Heart right ventricle (tissue), 16 donors: ENCODE measurements around the gene WASF2. TPM values are rescaled to one million over a fixed set of nuclear protein-coding genes. Genes with fewer than 3 reads are reported as not detected.

Experiments used
- ATAC-seq, 8 donors: fragments of 200-7000 bp; cut with Tn5 transposase; one replicate each; pipeline ENCODE4 v1.9.1; 2020; ENCODE audit warnings: mild to moderate bottlenecking in 8 of 8, moderate library complexity in 8 of 8, moderate number of reproducible peaks in 1 of 8
- DNase-seq, 2 donors: peaks; one replicate each; pipeline ENCODE4 v3.0.0-alpha.2; 2020
- H3K27ac ChIP-seq, 10 donors: fragments of 200-600 bp; sonication (generic) in 2 of 10; one replicate each; pipeline versions ENCODE4 v1.5.0 to v1.8.0; 2020 to 2022; ENCODE audit warnings: mild to moderate bottlenecking in 3 of 10
- H3K27me3 ChIP-seq, 7 donors: fragments of 200-600 bp; one replicate each; pipeline ENCODE4 v1.8.0; 2021 to 2022; ENCODE audit warnings: mild to moderate bottlenecking in 2 of 7
- H3K36me3 ChIP-seq, 9 donors: fragments of 200-600 bp; sonication (generic) in 1 of 9; one replicate each; pipeline versions ENCODE4 v1.5.0 to v1.8.0; 2020 to 2022; ENCODE audit warnings: mild to moderate bottlenecking in 2 of 9
- H3K4me1 ChIP-seq, 9 donors: fragments of 200-600 bp; sonication (generic) in 1 of 9; one replicate each; pipeline versions ENCODE4 v1.5.0 to v1.8.0; 2020 to 2022; ENCODE audit warnings: mild to moderate bottlenecking in 4 of 9
- H3K4me3 ChIP-seq, 10 donors: fragments of 200-600 bp; sonication (generic) in 2 of 10; one replicate each; pipeline versions ENCODE4 v1.5.0 to v1.8.0; 2020 to 2022; ENCODE audit warnings: mild to moderate bottlenecking in 7 of 10, moderate library complexity in 2 of 10
- H3K9me3 ChIP-seq, 11 donors: fragments of 200-600 bp in 10 of 11; sonication (generic) in 2 of 11; one replicate each; pipeline versions ENCODE4 v1.5.0 to v1.8.0; 2013 to 2022; ENCODE audit warnings: mild to moderate bottlenecking in 2 of 11, control low read depth in 1 of 11, moderate library complexity in 1 of 11
- CTCF ChIP-seq, 9 donors: fragments of 200-600 bp; sonication (generic) in 2 of 9; IDR thresholded peaks; one replicate each; pipeline versions ENCODE4 v1.5.0 to v1.8.0; 2021 to 2022; ENCODE audit warnings: antibody characterized with exemption in 9 of 9, mild to moderate bottlenecking in 5 of 9, moderate library complexity in 1 of 9
- WGBS, 2 donors: extraction: QIAGEN DNeasy Blood & Tissue Kit; methylation state at CpG; one replicate each; pipeline ENCODE4 v1.1.7; 2013; ENCODE audit warnings: inconsistent platforms in 1 of 2; 5-methylcytosine and 5-hydroxymethylcytosine counted together
- intact Hi-C, 10 donors: fragments of 100-400 bp; cut with DNase I; formaldehyde crosslinking; loops; one replicate each; pipeline versions ENCODE4 v1.11.1 to v1.14.2; 2022
- polyA plus RNA-seq, 2 donors: library from polyadenylated mRNA; stranded (reverse); fragments of 200-250 nt; gene quantifications; one replicate each; pipeline ENCODE4 v1.2.3, GENCODE V29; 2013
- total RNA-seq, 10 donors: library from RNA; stranded (reverse); fragmentation: NEBNext Ultra II Directional in 3 of 10; extraction: Animal tissue kit (Norgen Biotek cat#: 25700) in 3 of 10; gene quantifications; one replicate each; pipeline versions ENCODE4 v1.2.1 to v1.2.4, GENCODE V29; 2021 to 2023
- donor health status: Arrhythmogenic right ventricular cardiomyopathy.
- donor health status: ischemic (EF 13 %, LVEDD 7.1; RV severe dilation, severe dysfunction).
- donor health status: healthy with polysubstance abuse.
- donor health status: DM: no; HTN: yes; CAD: no.
- donor health status: DM: no; HTN: no; CAD: no.
- donor health status: ischemic (EF 25% LVEDD 6.9; RV normal size, moderate dysfunction).
- donor health status: ischemic (EF 25% LVEDD 5.7; RV mildly dilated, moderate dysfunction).
- donor health status: healthy.
- donor health status: DM: yes; HTN: yes; CAD: no.
- donor health status: Ischemic cardiomyopathy.
- donor health status: ischemic (EF 35%, LVEDD 5.7; RV mildly dilated, moderate dysfunction).
- donor health status: nonischemic (EF 11% LVEDD 7.7; RV severe dilation, severe dysfunction).
- donor health status: DM: yes; HTN: yes; CAD: no.
- donor health status: PGD.
- donor health status: ischemic (EF 29% LVEDD 5.4; RV normal size, mild dysfunction).
- donor health status: nonischemic (EF 23%, LVEDD 6.1; RV moderate dilation, normal function).

Gene WASF2
- total and polyA plus RNA-seq, 12 donors = 19.6 to 75.4 (median 50.5) TPM

GRCh38 chr1:27399251-27400025, 90.5 kb downstream of the WASF2 start:
- TF ChIP-seq CTCF (IDR thresholded peaks at IDR 0.05) = no peak
- no peaks in the 10 kb centered on the region for H3K27me3 ChIP-seq
- H3K9me3 ChIP-seq = no peaks in the 10 kb centered on the region
- intact Hi-C loops = loop anchor here in 9 of 10 donors (5.0 to 10.0 kb wide), 6 partner anchors 77 to 355 kb away; partner anchors contain the start of gene TMEM222 (in 1 of the 9)
- DNase-seq (no peak), ATAC-seq (peak in 1 of 8 donors; percentile 15)
- H3K4me3 ChIP-seq = no peak overlapping the region
- peak overlapping the region in 5 of 10 donors; percentile 10 to 26 (median 21) for H3K27ac ChIP-seq
- peaks cover 26 to 96% (median 79%) of the 10 kb centered on the region in 9 donors for H3K4me1 ChIP-seq
- H3K36me3 ChIP-seq = no peaks in the 10 kb centered on the region
- 40 to 45% methylated on average over 19 of the region's 19 CpGs for WGBS, 2 donors

GRCh38 chr1:27398405-27399149, 91.4 kb downstream of the WASF2 start:
- DNase-seq = no peak
- Histone ChIP-seq H3K4me3 (no peak overlapping the region), H3K36me3 (no peaks in the 10 kb centered on the region), H3K9me3 (no peaks in the 10 kb centered on the region), H3K27ac (peak overlapping the region in 2 of 10 donors; percentile 10 to 22), H3K27me3 (no peaks in the 10 kb centered on the region), H3K4me1 (peaks cover 17 to 87% (median 70%) of the 10 kb centered on the region in 9 donors)
- 88 to 91% methylated on average over 4 of the region's 4 CpGs for WGBS, 2 donors
- no peak for TF ChIP-seq CTCF (IDR thresholded peaks at IDR 0.05)
- intact Hi-C loops = loop anchor here in 6 of 10 donors (5.0 to 10.0 kb wide), 5 partner anchors 76 to 354 kb away; partner anchors contain the start of gene TMEM222 (in 1 of the 6)
- no peak for ATAC-seq

GRCh38 chr1:27397749-27398148, 92.2 kb downstream of the WASF2 start:
- no peaks in the 10 kb centered on the region for H3K27me3 ChIP-seq
- peak overlapping the region in 3 of 10 donors; percentile 12 to 68 (median 22) for H3K27ac ChIP-seq
- DNase-seq = no peak
- H3K36me3 ChIP-seq = no peaks in the 10 kb centered on the region
- WGBS, 2 donors = 73 to 80% methylated on average over 7 of the region's 7 CpGs
- no peak for TF ChIP-seq CTCF (IDR thresholded peaks at IDR 0.05)
- H3K9me3 ChIP-seq = no peaks in the 10 kb centered on the region
- no peak overlapping the region for H3K4me3 ChIP-seq
- intact Hi-C loops = loop anchor here in 6 of 10 donors (5.0 to 10.0 kb wide), 5 partner anchors 75 to 353 kb away; partner anchors contain the start of gene TMEM222 (in 1 of the 6)
- ATAC-seq = no peak
- peaks cover 10 to 81% (median 62%) of the 10 kb centered on the region in 9 donors for H3K4me1 ChIP-seq

GRCh38 chr1:27397110-27397509, 92.9 kb downstream of the WASF2 start:
- no peak for TF ChIP-seq CTCF (IDR thresholded peaks at IDR 0.05)
- DNase-seq = no peak
- Histone ChIP-seq H3K4me3 (no peak overlapping the region), H3K36me3 (no peaks in the 10 kb centered on the region), H3K4me1 (peaks cover 4 to 79% (median 55%) of the 10 kb centered on the region in 9 donors), H3K27ac (peak overlapping the region in 8 of 10 donors; percentile 12 to 75 (median 53)), H3K27me3 (no peaks in the 10 kb centered on the region), H3K9me3 (no peaks in the 10 kb centered on the region)
- ATAC-seq = no peak
- 49 to 62% methylated on average over 3 of the region's 3 CpGs for WGBS, 2 donors
- intact Hi-C loops = loop anchor here in 6 of 10 donors (5.0 to 10.0 kb wide), 5 partner anchors 75 to 352 kb away; partner anchors contain the start of gene TMEM222 (in 1 of the 6)
